Measurements from ENCODE around the gene SMTN. TPM values are rescaled to one million over a fixed set of nuclear protein-coding genes. Genes with fewer than 3 reads are reported as not detected.

SMTN gene
- total and polyA plus RNA-seq, 12 donors: 4.6 to 155 (median 88.9) TPM

GRCh38 chr22:31128156-31128555, 47.0 kb downstream of the SMTN start:
- Histone ChIP-seq H3K9me3 (replicated peaks in 1 of 3) (no peaks in the 10 kb centered on the region), H3K4me1 (replicated peaks in 1 of 2) (peaks cover 0 to 1% of the 10 kb centered on the region in 2 donors), H3K27me3 (no peaks in the 10 kb centered on the region), H3K36me3 (replicated peaks in 1 of 2) (no peaks in the 10 kb centered on the region), H3K4me3 (no peak overlapping the region), H3K27ac (no peak overlapping the region)
- TF ChIP-seq CTCF (IDR thresholded peaks at IDR 0.05) (no peak), POLR2A (IDR thresholded peaks at IDR 0.05) (no peak)
- WGBS, 4 donors: 80 to 90% (median 87%) methylated on average over 5 to 7 of the region's 7 CpGs
- intact Hi-C loops (cut with DNase I): no loop called here
- no peak for DNase-seq

- H3K4me1 ChIP-seq (replicated peaks in 1 of 2): no peaks in the 10 kb centered on the region
- TF ChIP-seq CTCF (IDR thresholded peaks at IDR 0.05) (no peak), POLR2A (IDR thresholded peaks at IDR 0.05) (no peak)
- peak in 5 of 7 donors; percentile 35 to 72 (median 50) for DNase-seq
- H3K27ac ChIP-seq: no peak overlapping the region
- no peaks in the 10 kb centered on the region for H3K27me3 ChIP-seq
- no peaks in the 10 kb centered on the region for H3K9me3 ChIP-seq (replicated peaks in 1 of 3)
- intact Hi-C loops (cut with DNase I): no loop called here
- WGBS, 4 donors: 72 to 89% (median 78%) methylated on average over 2 of the region's 2 CpGs
- no peaks in the 10 kb centered on the region for H3K36me3 ChIP-seq (replicated peaks in 1 of 2)
- no peak overlapping the region for H3K4me3 ChIP-seq
Observed at GRCh38 chr22:31130873-31131272, 49.8 kb downstream of the SMTN start.

GRCh38 chr22:31133911-31134310, 52.8 kb downstream of the SMTN start:
- Histone ChIP-seq H3K36me3 (replicated peaks in 1 of 2) (no peaks in the 10 kb centered on the region), H3K4me1 (replicated peaks in 1 of 2) (no peaks in the 10 kb centered on the region), H3K27me3 (no peaks in the 10 kb centered on the region), H3K9me3 (replicated peaks in 1 of 3) (no peaks in the 10 kb centered on the region), H3K4me3 (no peak overlapping the region), H3K27ac (no peak overlapping the region)
- TF ChIP-seq POLR2A (IDR thresholded peaks at IDR 0.05) (no peak), CTCF (IDR thresholded peaks at IDR 0.05) (no peak)
- 92 to 97% (median 95%) methylated on average over 2 to 19 of the region's 19 CpGs for WGBS, 4 donors
- intact Hi-C loops (cut with DNase I): no loop called here
- no peak for DNase-seq

GRCh38 chr22:31134688-31135087, 53.6 kb downstream of the SMTN start:
- no peak overlapping the region for H3K4me3 ChIP-seq
- no peaks in the 10 kb centered on the region for H3K4me1 ChIP-seq (replicated peaks in 1 of 2)
- no peaks in the 10 kb centered on the region for H3K9me3 ChIP-seq (replicated peaks in 1 of 3)
- intact Hi-C loops (cut with DNase I): no loop called here
- WGBS, 4 donors: 82 to 86% (median 84%) methylated on average over 4 of the region's 4 CpGs
- H3K36me3 ChIP-seq (replicated peaks in 1 of 2): no peaks in the 10 kb centered on the region
- no peak for TF ChIP-seq POLR2A (IDR thresholded peaks at IDR 0.05)
- TF ChIP-seq CTCF (IDR thresholded peaks at IDR 0.05): no peak
- no peak overlapping the region for H3K27ac ChIP-seq
- no peaks in the 10 kb centered on the region for H3K27me3 ChIP-seq
- DNase-seq: no peak
